HEK293T (cell line): ENCODE results near the gene ZNF254.

Experiments used
- HDGF ChIP-seq: fragments of 450-650 bp; IDR thresholded peaks from 2 replicates; pipeline ENCODE4 v1.6.1; 2017; ENCODE audit warnings: antibody characterized with exemption, borderline replicate concordance
- L3MBTL2 ChIP-seq: fragments of 450-650 bp; conservative IDR thresholded peaks from 2 replicates; pipeline ENCODE4 v1.6.1; 2016; ENCODE audit warnings: mild to moderate bottlenecking
- SP1 ChIP-seq: fragments of 450-650 bp; IDR thresholded peaks from 2 replicates; pipeline ENCODE4 v1.6.1; 2017

GRCh38 chr19:24142771-24143170, 55.8 kb downstream of the ZNF254 start:
- TF ChIP-seq HDGF (no peak), L3MBTL2 (no peak), SP1 (no peak)
